ENCODE measurements around the gene STX8.

The STX8 gene

DNA sequence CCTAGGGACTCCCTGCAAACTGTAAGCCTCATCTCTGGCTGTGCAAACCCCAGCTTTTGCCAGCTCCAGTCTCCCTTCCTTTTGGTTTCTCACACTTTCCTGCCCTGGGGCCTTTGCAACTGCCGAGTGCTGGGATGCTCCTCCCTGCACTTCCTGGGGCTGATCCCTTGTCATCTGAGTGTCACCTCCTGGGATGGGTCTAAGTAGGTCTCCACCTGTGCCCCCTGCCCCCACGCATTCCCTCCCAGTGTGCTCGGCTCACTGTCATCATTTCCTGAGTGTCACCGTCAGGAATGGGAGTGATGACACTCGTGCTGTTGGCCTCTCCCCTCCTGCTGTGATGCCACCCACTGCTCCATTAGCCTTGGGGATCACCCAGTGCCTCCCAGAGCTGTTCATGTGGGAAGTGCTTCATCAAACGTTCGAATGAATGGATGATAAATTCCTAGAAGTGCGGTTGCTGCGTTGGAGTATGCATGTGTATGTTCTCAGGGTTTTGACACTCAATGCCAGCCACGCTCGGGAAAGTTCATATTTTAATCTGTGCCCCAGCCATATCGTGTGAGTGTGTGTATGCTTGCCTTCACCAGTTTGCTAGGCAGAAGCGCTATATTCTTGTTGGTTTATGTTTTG lies 364.4 kb downstream of the STX8 start:
- Histone ChIP-seq H3K4ac (ENCODE audit: low read depth in 1 of 2, low read length in 2 of 2) (no peak overlapping the region), H3K4me3 (ENCODE audit: insufficient read depth in 1 of 2, low read depth in 1 of 2, low read length in 2 of 2) (no peak overlapping the region), H2AK5ac (ENCODE audit: low read length, severe bottlenecking) (no peak overlapping the region), H3K79me1 (replicated peaks; ENCODE audit: low read length, poor library complexity, severe bottlenecking) (no peaks in the 10 kb centered on the region), H3K23ac (ENCODE audit: low read length in 2 of 2) (no peak overlapping the region), H2BK12ac (ENCODE audit: low read length in 2 of 2) (no peak overlapping the region), H3K14ac (ENCODE audit: low read length in 2 of 2) (no peak overlapping the region), H2BK15ac (ENCODE audit: low read depth, poor library complexity, severe bottlenecking) (no peak overlapping the region), H3K4me1 (ENCODE audit: control insufficient read depth, insufficient read depth, low read depth, low read length) (peaks cover 4% of the 10 kb centered on the region), H2AFZ (ENCODE audit: low read depth, low read length) (no peak overlapping the region), H3K27me3 (ENCODE audit: control insufficient read depth in 1 of 2, insufficient read depth in 1 of 2, low read length in 2 of 2) (peaks cover 12 to 23% of the 10 kb centered on the region in 2 experiments), H3K9ac (ENCODE audit: low read length) (no peak overlapping the region), H2BK5ac (ENCODE audit: low read depth, low read length, poor library complexity, severe bottlenecking) (no peak overlapping the region), H3K27ac (ENCODE audit: low read length, poor library complexity, severe bottlenecking) (no peak overlapping the region), H3K36me3 (ENCODE audit: control insufficient read depth in 1 of 2, insufficient read depth in 2 of 2, low read depth in 1 of 2, low read length in 2 of 2) (no peaks in the 10 kb centered on the region), H2BK120ac (ENCODE audit: low read depth, low read length) (no peak overlapping the region), H3K4me2 (ENCODE audit: low read length, poor library complexity, severe bottlenecking) (no peak overlapping the region), H4K91ac (ENCODE audit: low read length) (no peak overlapping the region), H3K18ac (ENCODE audit: low read depth in 1 of 2, low read length in 2 of 2) (no peak overlapping the region), H4K8ac (ENCODE audit: low read length) (no peak overlapping the region), H3K9me3 (ENCODE audit: control insufficient read depth, low read length) (peaks cover 16% of the 10 kb centered on the region)
- WGBS: 58% methylated on average over 13 of the region's 13 CpGs
- DNase-seq: no peak

- H2AK5ac ChIP-seq (ENCODE audit: low read length, severe bottlenecking): no peak overlapping the region
- H2BK120ac ChIP-seq (ENCODE audit: low read depth, low read length): no peak overlapping the region
- no peak overlapping the region for H2BK15ac ChIP-seq (ENCODE audit: low read depth, poor library complexity, severe bottlenecking)
- H3K23ac ChIP-seq (ENCODE audit: low read length in 2 of 2): no peak overlapping the region
- H3K14ac ChIP-seq (ENCODE audit: low read length in 2 of 2): no peak overlapping the region
- H2BK12ac ChIP-seq (ENCODE audit: low read length in 2 of 2): no peak overlapping the region
- H3K9me3 ChIP-seq (ENCODE audit: control insufficient read depth, low read length): peaks cover 3% of the 10 kb centered on the region
- peaks cover 22 to 36% of the 10 kb centered on the region in 2 experiments for H3K27me3 ChIP-seq (ENCODE audit: control insufficient read depth in 1 of 2, insufficient read depth in 1 of 2, low read length in 2 of 2)
- no peak overlapping the region for H4K8ac ChIP-seq (ENCODE audit: low read length)
- 83% methylated on average over 7 of the region's 7 CpGs for WGBS
- H3K79me1 ChIP-seq (replicated peaks; ENCODE audit: low read length, poor library complexity, severe bottlenecking): no peaks in the 10 kb centered on the region
- no peak overlapping the region for H3K4me2 ChIP-seq (ENCODE audit: low read length, poor library complexity, severe bottlenecking)
- H4K91ac ChIP-seq (ENCODE audit: low read length): no peak overlapping the region
- no peak overlapping the region for H3K9ac ChIP-seq (ENCODE audit: low read length)
- no peak overlapping the region for H2AFZ ChIP-seq (ENCODE audit: low read depth, low read length)
- peaks cover 4% of the 10 kb centered on the region for H3K4me1 ChIP-seq (ENCODE audit: control insufficient read depth, insufficient read depth, low read depth, low read length)
- no peak overlapping the region for H3K4me3 ChIP-seq (ENCODE audit: insufficient read depth in 1 of 2, low read depth in 1 of 2, low read length in 2 of 2)
- H3K36me3 ChIP-seq (ENCODE audit: control insufficient read depth in 1 of 2, insufficient read depth in 2 of 2, low read depth in 1 of 2, low read length in 2 of 2): no peaks in the 10 kb centered on the region
- H3K18ac ChIP-seq (ENCODE audit: low read depth in 1 of 2, low read length in 2 of 2): no peak overlapping the region
- no peak for DNase-seq
- H3K4ac ChIP-seq (ENCODE audit: low read depth in 1 of 2, low read length in 2 of 2): no peak overlapping the region
- H3K27ac ChIP-seq (ENCODE audit: low read length, poor library complexity, severe bottlenecking): no peak overlapping the region
- H2BK5ac ChIP-seq (ENCODE audit: low read depth, low read length, poor library complexity, severe bottlenecking): no peak overlapping the region
Observed at GRCh38 chr17:9209781-9210370, 365.7 kb downstream of the STX8 start.

GRCh38 chr17:9209347-9209746 lies 366.3 kb downstream of the STX8 start:
- Histone ChIP-seq H4K8ac (ENCODE audit: low read length) (no peak overlapping the region), H2BK5ac (ENCODE audit: low read depth, low read length, poor library complexity, severe bottlenecking) (no peak overlapping the region), H2AK5ac (ENCODE audit: low read length, severe bottlenecking) (no peak overlapping the region), H3K27ac (ENCODE audit: low read length, poor library complexity, severe bottlenecking) (no peak overlapping the region), H2BK15ac (ENCODE audit: low read depth, poor library complexity, severe bottlenecking) (no peak overlapping the region), H3K4me1 (ENCODE audit: control insufficient read depth, insufficient read depth, low read depth, low read length) (peaks cover 4% of the 10 kb centered on the region), H3K9me3 (ENCODE audit: control insufficient read depth, low read length) (no peaks in the 10 kb centered on the region), H2AFZ (ENCODE audit: low read depth, low read length) (no peak overlapping the region), H3K14ac (ENCODE audit: low read length in 2 of 2) (no peak overlapping the region), H2BK120ac (ENCODE audit: low read depth, low read length) (no peak overlapping the region), H3K27me3 (ENCODE audit: control insufficient read depth in 1 of 2, insufficient read depth in 1 of 2, low read length in 2 of 2) (peaks cover 25 to 41% of the 10 kb centered on the region in 2 experiments), H3K36me3 (ENCODE audit: control insufficient read depth in 1 of 2, insufficient read depth in 2 of 2, low read depth in 1 of 2, low read length in 2 of 2) (no peaks in the 10 kb centered on the region), H3K9ac (ENCODE audit: low read length) (no peak overlapping the region), H3K23ac (ENCODE audit: low read length in 2 of 2) (no peak overlapping the region), H3K4me3 (ENCODE audit: insufficient read depth in 1 of 2, low read depth in 1 of 2, low read length in 2 of 2) (no peak overlapping the region), H3K4me2 (ENCODE audit: low read length, poor library complexity, severe bottlenecking) (no peak overlapping the region), H3K4ac (ENCODE audit: low read depth in 1 of 2, low read length in 2 of 2) (no peak overlapping the region), H3K18ac (ENCODE audit: low read depth in 1 of 2, low read length in 2 of 2) (no peak overlapping the region), H4K91ac (ENCODE audit: low read length) (no peak overlapping the region), H2BK12ac (ENCODE audit: low read length in 2 of 2) (no peak overlapping the region), H3K79me1 (replicated peaks; ENCODE audit: low read length, poor library complexity, severe bottlenecking) (no peaks in the 10 kb centered on the region)
- no peak for DNase-seq
- WGBS: 77% methylated on average over 4 of the region's 5 CpGs

DNA sequence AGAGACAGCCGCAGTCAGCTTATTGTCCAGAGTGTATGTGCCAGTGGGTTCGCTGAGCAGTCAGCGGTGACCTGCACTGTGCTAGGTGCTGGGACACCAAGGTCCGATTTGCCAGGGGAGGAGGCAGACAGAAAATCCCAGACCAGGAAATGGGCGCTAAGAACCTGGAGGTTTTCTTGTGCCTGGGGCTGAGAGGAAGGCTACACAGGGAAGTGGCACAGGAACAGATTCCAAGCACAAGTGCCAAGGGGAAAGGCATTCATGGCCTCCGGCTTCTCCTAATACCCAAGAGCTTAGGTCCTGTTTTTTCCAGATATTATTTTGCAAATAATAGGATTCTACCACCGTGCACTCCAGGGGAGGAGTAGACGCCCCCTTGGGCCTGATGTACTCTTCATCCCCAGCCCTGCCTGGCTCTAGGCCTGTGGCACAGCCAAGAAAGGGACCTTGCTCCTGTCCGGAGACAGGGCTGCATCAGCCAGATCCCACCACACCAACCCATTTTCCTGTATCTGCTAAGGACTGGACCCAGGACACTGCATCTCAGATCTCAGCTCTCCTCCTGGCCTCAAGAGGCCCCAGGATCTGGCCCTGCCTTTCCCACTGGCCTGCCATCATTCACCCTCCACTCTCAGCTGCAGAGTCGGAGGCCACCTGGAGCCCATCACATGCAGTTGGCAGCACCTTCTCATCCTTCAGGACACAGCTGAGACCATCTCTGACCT lies 367.1 kb downstream of the STX8 start:
- no peak overlapping the region for H2BK12ac ChIP-seq (ENCODE audit: low read length in 2 of 2)
- WGBS: 94% methylated on average over 10 of the region's 10 CpGs
- H3K4me3 ChIP-seq (ENCODE audit: insufficient read depth in 1 of 2, low read depth in 1 of 2, low read length in 2 of 2): no peak overlapping the region
- H3K9ac ChIP-seq (ENCODE audit: low read length): no peak overlapping the region
- no peak overlapping the region for H3K4ac ChIP-seq (ENCODE audit: low read depth in 1 of 2, low read length in 2 of 2)
- no peak overlapping the region for H2BK120ac ChIP-seq (ENCODE audit: low read depth, low read length)
- no peak overlapping the region for H2BK5ac ChIP-seq (ENCODE audit: low read depth, low read length, poor library complexity, severe bottlenecking)
- H2BK15ac ChIP-seq (ENCODE audit: low read depth, poor library complexity, severe bottlenecking): no peak overlapping the region
- H4K91ac ChIP-seq (ENCODE audit: low read length): no peak overlapping the region
- peaks cover 4% of the 10 kb centered on the region for H3K4me1 ChIP-seq (ENCODE audit: control insufficient read depth, insufficient read depth, low read depth, low read length)
- H3K27me3 ChIP-seq (ENCODE audit: control insufficient read depth in 1 of 2, insufficient read depth in 1 of 2, low read length in 2 of 2): peaks cover 26 to 41% of the 10 kb centered on the region in 2 experiments
- no peaks in the 10 kb centered on the region for H3K79me1 ChIP-seq (replicated peaks; ENCODE audit: low read length, poor library complexity, severe bottlenecking)
- H3K27ac ChIP-seq (ENCODE audit: low read length, poor library complexity, severe bottlenecking): no peak overlapping the region
- H4K8ac ChIP-seq (ENCODE audit: low read length): no peak overlapping the region
- H3K18ac ChIP-seq (ENCODE audit: low read depth in 1 of 2, low read length in 2 of 2): no peak overlapping the region
- H3K23ac ChIP-seq (ENCODE audit: low read length in 2 of 2): no peak overlapping the region
- no peak overlapping the region for H2AK5ac ChIP-seq (ENCODE audit: low read length, severe bottlenecking)
- H3K36me3 ChIP-seq (ENCODE audit: control insufficient read depth in 1 of 2, insufficient read depth in 2 of 2, low read depth in 1 of 2, low read length in 2 of 2): no peaks in the 10 kb centered on the region
- H2AFZ ChIP-seq (ENCODE audit: low read depth, low read length): no peak overlapping the region
- H3K9me3 ChIP-seq (ENCODE audit: control insufficient read depth, low read length): no peaks in the 10 kb centered on the region
- no peak overlapping the region for H3K4me2 ChIP-seq (ENCODE audit: low read length, poor library complexity, severe bottlenecking)
- no peak overlapping the region for H3K14ac ChIP-seq (ENCODE audit: low read length in 2 of 2)
- no peak for DNase-seq

All from mesenchymal stem cell (in vitro differentiated cells and primary cell).